GM12878 (cell line): ENCODE measurements around the gene GNAT1. TPM values are rescaled to one million over a fixed set of nuclear protein-coding genes. Genes with fewer than 3 reads are reported as not detected.

Source experiments
- polyA plus RNA-seq, 11 experiments: library from polyadenylated mRNA; depleted of rRNA in 4 of 11; unstranded in 6 of 11; stranded (reverse) in 5 of 11; fragments of >200 nt; fragmentation: Nextera tagmentation in 4 of 11; fragmentation: Illumina TruSeq in 1 of 11; extraction: Ambion mirVana in 4 of 11; extraction: Trizol in 1 of 11; gene quantifications; 1 replicate in 1 of 11; 2 replicates in 10 of 11; pipeline versions ENCODE4 v1.2.1 to v1.2.3, GENCODE V29; 2011 to 2016; ENCODE audit warnings: inconsistent platforms in 2 of 11, missing spikeins in 2 of 11, low read depth in 1 of 11
- total RNA-seq, 4 experiments: library from RNA; depleted of rRNA in 3 of 4; stranded (reverse); fragments of >200 nt in 3 of 4; fragmentation: Illumina TruSeq in 1 of 4; extraction: Trizol in 1 of 4; gene quantifications; 2 replicates each; pipeline versions ENCODE4 v1.2.1 to v1.2.3, GENCODE V29; 2013 to 2021
- TF ChIP-seq, protein P1 (sequence below): fragments of 450-650 bp; IDR thresholded peaks from 2 replicates; pipeline ENCODE4 v1.6.1; 2017; ENCODE audit warnings: mild to moderate bottlenecking, moderate library complexity
- TF ChIP-seq, protein P2 (sequence below): IDR thresholded peaks from 2 replicates; pipeline ENCODE4 v1.6.1; 2011; ENCODE audit warnings: mild to moderate bottlenecking, low read depth, low read length, moderate library complexity; ENCODE audit not compliant: insufficient replicate concordance
- TF ChIP-seq, protein P3 (sequence below): fragments of 150-350 bp; IDR thresholded peaks from 2 replicates; pipeline ENCODE4 v1.6.1; 2016; ENCODE audit warnings: low read depth, low read length

GNAT1 gene
- total and polyA plus RNA-seq, 10 of the 15 experiments (the other 5 are each of a cell fraction or from before 2014, with no cell fraction given): not detected

DNA sequence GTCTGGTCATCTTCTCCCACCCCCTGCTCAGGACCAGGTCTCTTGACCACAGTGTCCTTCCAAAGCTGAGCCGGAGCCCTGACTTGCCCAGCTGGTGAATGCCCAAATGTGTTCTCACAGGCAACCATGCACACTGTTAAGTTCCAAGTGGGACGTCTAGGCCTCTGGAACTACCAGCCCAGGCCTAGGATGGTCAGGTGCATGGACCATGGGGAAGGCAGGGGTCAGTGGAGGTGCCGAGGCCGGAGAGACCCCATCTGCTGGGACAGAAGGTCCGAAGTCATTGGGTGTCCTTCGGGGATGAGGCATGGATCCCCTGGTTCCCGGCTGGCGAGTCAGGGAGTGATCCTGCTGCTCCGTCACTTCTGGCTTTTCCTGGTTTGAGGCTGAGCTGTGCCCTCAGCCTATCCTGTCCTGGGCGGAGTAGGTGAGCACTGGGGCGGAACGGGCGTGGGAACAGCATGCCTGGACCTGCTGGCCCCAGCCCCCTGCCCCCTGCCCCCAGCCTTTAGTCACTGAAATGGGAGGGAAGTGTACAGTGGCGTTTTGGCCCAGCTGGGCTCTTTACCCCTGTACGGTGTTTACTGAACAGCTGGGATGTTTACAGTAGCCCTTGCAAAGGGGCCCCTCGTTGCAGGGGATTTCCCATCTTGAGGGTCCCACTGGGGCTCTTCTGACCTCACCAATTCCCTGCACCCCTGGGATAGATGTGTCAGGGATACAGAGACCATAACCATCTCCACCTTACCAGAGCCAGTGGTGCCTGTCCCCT lies 24.2 kb upstream of the GNAT1 start (continued):
- TF ChIP-seq, protein P1, sequence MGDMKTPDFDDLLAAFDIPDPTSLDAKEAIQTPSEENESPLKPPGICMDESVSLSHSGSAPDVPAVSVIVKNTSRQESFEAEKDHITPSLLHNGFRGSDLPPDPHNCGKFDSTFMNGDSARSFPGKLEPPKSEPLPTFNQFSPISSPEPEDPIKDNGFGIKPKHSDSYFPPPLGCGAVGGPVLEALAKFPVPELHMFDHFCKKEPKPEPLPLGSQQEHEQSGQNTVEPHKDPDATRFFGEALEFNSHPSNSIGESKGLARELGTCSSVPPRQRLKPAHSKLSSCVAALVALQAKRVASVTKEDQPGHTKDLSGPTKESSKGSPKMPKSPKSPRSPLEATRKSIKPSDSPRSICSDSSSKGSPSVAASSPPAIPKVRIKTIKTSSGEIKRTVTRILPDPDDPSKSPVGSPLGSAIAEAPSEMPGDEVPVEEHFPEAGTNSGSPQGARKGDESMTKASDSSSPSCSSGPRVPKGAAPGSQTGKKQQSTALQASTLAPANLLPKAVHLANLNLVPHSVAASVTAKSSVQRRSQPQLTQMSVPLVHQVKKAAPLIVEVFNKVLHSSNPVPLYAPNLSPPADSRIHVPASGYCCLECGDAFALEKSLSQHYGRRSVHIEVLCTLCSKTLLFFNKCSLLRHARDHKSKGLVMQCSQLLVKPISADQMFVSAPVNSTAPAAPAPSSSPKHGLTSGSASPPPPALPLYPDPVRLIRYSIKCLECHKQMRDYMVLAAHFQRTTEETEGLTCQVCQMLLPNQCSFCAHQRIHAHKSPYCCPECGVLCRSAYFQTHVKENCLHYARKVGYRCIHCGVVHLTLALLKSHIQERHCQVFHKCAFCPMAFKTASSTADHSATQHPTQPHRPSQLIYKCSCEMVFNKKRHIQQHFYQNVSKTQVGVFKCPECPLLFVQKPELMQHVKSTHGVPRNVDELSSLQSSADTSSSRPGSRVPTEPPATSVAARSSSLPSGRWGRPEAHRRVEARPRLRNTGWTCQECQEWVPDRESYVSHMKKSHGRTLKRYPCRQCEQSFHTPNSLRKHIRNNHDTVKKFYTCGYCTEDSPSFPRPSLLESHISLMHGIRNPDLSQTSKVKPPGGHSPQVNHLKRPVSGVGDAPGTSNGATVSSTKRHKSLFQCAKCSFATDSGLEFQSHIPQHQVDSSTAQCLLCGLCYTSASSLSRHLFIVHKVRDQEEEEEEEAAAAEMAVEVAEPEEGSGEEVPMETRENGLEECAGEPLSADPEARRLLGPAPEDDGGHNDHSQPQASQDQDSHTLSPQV: no peak
- TF ChIP-seq, protein P2, sequence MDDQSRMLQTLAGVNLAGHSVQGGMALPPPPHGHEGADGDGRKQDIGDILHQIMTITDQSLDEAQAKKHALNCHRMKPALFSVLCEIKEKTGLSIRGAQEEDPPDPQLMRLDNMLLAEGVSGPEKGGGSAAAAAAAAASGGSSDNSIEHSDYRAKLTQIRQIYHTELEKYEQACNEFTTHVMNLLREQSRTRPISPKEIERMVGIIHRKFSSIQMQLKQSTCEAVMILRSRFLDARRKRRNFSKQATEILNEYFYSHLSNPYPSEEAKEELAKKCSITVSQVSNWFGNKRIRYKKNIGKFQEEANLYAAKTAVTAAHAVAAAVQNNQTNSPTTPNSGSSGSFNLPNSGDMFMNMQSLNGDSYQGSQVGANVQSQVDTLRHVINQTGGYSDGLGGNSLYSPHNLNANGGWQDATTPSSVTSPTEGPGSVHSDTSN: no peak
- TF ChIP-seq, protein P3, sequence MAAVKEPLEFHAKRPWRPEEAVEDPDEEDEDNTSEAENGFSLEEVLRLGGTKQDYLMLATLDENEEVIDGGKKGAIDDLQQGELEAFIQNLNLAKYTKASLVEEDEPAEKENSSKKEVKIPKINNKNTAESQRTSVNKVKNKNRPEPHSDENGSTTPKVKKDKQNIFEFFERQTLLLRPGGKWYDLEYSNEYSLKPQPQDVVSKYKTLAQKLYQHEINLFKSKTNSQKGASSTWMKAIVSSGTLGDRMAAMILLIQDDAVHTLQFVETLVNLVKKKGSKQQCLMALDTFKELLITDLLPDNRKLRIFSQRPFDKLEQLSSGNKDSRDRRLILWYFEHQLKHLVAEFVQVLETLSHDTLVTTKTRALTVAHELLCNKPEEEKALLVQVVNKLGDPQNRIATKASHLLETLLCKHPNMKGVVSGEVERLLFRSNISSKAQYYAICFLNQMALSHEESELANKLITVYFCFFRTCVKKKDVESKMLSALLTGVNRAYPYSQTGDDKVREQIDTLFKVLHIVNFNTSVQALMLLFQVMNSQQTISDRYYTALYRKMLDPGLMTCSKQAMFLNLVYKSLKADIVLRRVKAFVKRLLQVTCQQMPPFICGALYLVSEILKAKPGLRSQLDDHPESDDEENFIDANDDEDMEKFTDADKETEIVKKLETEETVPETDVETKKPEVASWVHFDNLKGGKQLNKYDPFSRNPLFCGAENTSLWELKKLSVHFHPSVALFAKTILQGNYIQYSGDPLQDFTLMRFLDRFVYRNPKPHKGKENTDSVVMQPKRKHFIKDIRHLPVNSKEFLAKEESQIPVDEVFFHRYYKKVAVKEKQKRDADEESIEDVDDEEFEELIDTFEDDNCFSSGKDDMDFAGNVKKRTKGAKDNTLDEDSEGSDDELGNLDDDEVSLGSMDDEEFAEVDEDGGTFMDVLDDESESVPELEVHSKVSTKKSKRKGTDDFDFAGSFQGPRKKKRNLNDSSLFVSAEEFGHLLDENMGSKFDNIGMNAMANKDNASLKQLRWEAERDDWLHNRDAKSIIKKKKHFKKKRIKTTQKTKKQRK: no peak
